ENCODE data around the gene NEAT1.

Gene NEAT1

GRCh38 chr11:65488273-65489034 is 65.9 kb downstream of the NEAT1 start:
- no peak for DNase-seq

GRCh38 chr11:65489035-65489705 is 66.6 kb downstream of the NEAT1 start:
- no peak for DNase-seq

GRCh38 chr11:65489706-65490320 is 67.2 kb downstream of the NEAT1 start:
- no peak for DNase-seq

- DNase-seq: no peak
Observed at GRCh38 chr11:65491163-65491465, 68.5 kb downstream of the NEAT1 start.

GRCh38 chr11:65491614-65492386 is 69.2 kb downstream of the NEAT1 start:
- DNase-seq: peak; percentile 56

- no peak for DNase-seq
Observed at GRCh38 chr11:65492387-65492636, 69.7 kb downstream of the NEAT1 start.

- peak; percentile 53 for DNase-seq
Observed at GRCh38 chr11:65492637-65493366, 70.2 kb downstream of the NEAT1 start.

GRCh38 chr11:65493367-65494176 is 71.0 kb downstream of the NEAT1 start:
- no peak for DNase-seq

Data from CD4-positive, alpha-beta T cell treated with Interferon gamma for 1 hour (primary cell).